GM19467 (cell line): ENCODE measurements around the gene MAB21L3.

Experiments
- ATAC-seq: cut with Tn5 transposase; IDR thresholded peaks from one replicate; pipeline ENCODE4 v1.9.1; 2021; ENCODE audit warnings: mild to moderate bottlenecking, moderate library complexity; ENCODE audit not compliant: unreplicated experiment

MAB21L3 gene

GRCh38 chr1:116107371-116107770, 3.8 kb upstream of the MAB21L3 start:
- no peak for ATAC-seq

GRCh38 chr1:116111524-116112021, 374 bp downstream of the MAB21L3 start:
- ATAC-seq, result no peak

GRCh38 chr1:116112388-116113140, 1.4 kb downstream of the MAB21L3 start:
- ATAC-seq, result no peak

GRCh38 chr1:116113615-116114014, 2.4 kb downstream of the MAB21L3 start:
- no peak for ATAC-seq

- no peak for ATAC-seq
These were observed 4.6 kb downstream of the MAB21L3 start for GRCh38 chr1:116115476-116116439.

GRCh38 chr1:116118471-116118870, 7.3 kb downstream of the MAB21L3 start:
- no peak for ATAC-seq

GRCh38 chr1:116119876-116120275, 8.7 kb downstream of the MAB21L3 start:
- no peak for ATAC-seq

GRCh38 chr1:116122955-116123757, 12.0 kb downstream of the MAB21L3 start:
- no peak for ATAC-seq

GRCh38 chr1:116123837-116124533, 12.8 kb downstream of the MAB21L3 start:
- ATAC-seq, result no peak

GRCh38 chr1:116125758-116126157, 14.6 kb downstream of the MAB21L3 start:
- no peak for ATAC-seq

- no peak for ATAC-seq
These were observed 15.1 kb downstream of the MAB21L3 start for GRCh38 chr1:116126281-116126680.

GRCh38 chr1:116127123-116127847, 16.1 kb downstream of the MAB21L3 start:
- no peak for ATAC-seq

- no peak for ATAC-seq
These were observed 16.8 kb downstream of the MAB21L3 start for GRCh38 chr1:116127848-116128540.

- no peak for ATAC-seq
These were observed 17.5 kb downstream of the MAB21L3 start for GRCh38 chr1:116128664-116129063.

GRCh38 chr1:116129537-116129936, 18.3 kb downstream of the MAB21L3 start:
- no peak for ATAC-seq

- no peak for ATAC-seq
These were observed 19.2 kb downstream of the MAB21L3 start for GRCh38 chr1:116130356-116130755.

GRCh38 chr1:116131170-116131569, 20.0 kb downstream of the MAB21L3 start:
- ATAC-seq, result no peak

GRCh38 chr1:116131866-116132605, 20.8 kb downstream of the MAB21L3 start:
- no peak for ATAC-seq
